Stomach (tissue), 9 donors: ENCODE measurements around the gene CGREF1. TPM values are rescaled to one million over a fixed set of nuclear protein-coding genes. Genes with fewer than 3 reads are reported as not detected.
A peak's percentile ranks its signal among the peaks of the same experiment; 100 is the strongest.

Source experiments
- DNase-seq, 2 donors: peaks; one replicate each; pipeline versions ENCODE4 v3.0.0 to v3.0.0-alpha.2; 2013 to 2019
- H3K27ac ChIP-seq, 5 donors: fragments of 200-600 bp in 4 of 5; sonication (generic) in 4 of 5; one replicate each; pipeline ENCODE4 v1.5.1; 2013 to 2019; ENCODE audit warnings: mild to moderate bottlenecking in 1 of 5, moderate library complexity in 1 of 5
- H3K27me3 ChIP-seq, 3 donors: fragments of 200-600 bp; sonication (generic); one replicate each; pipeline ENCODE4 v1.5.1; 2017 to 2019; ENCODE audit warnings: mixed run types in 1 of 3
- H3K36me3 ChIP-seq, 4 donors: fragments of 200-600 bp; sonication (generic); 1 replicate in 3 of 4; 2 replicates in 1 of 4; pipeline ENCODE4 v1.5.1; 2016 to 2019
- H3K4me1 ChIP-seq, 4 donors: fragments of 200-600 bp; sonication (generic); one replicate each; pipeline ENCODE4 v1.5.1; 2016 to 2019
- H3K4me3 ChIP-seq, 4 donors: fragments of 200-600 bp; sonication (generic) in 3 of 4; one replicate each; pipeline ENCODE4 v1.5.1; 2016 to 2019; ENCODE audit warnings: mild to moderate bottlenecking in 1 of 4
- H3K9me3 ChIP-seq, 4 donors: fragments of 200-600 bp; sonication (generic); one replicate each; pipeline ENCODE4 v1.5.1; 2016 to 2019
- EP300 ChIP-seq: sonication (generic); formaldehyde crosslinking; IDR thresholded peaks from one replicate; pipeline ENCODE4 v1.6.1; 2017; ENCODE audit warnings: antibody characterized with exemption
- POLR2A ChIP-seq, 4 donors: fragments of 450-650 bp; IDR thresholded peaks; one replicate each; pipeline ENCODE4 v1.6.1; 2016; ENCODE audit warnings: antibody characterized with exemption in 4 of 4, control low read depth in 2 of 4, mild to moderate bottlenecking in 1 of 4, moderate library complexity in 1 of 4
- POLR2AphosphoS5 ChIP-seq, 3 donors: sonication (generic); formaldehyde crosslinking; IDR thresholded peaks; one replicate each; pipeline ENCODE4 v1.6.1; 2016; ENCODE audit warnings: antibody characterized with exemption in 3 of 3
- WGBS, 5 donors: extraction: QIAGEN DNeasy Blood & Tissue Kit in 3 of 5; methylation state at CpG; one replicate each; pipeline versions ENCODE4 v1.1.5 to v1.1.7; 2013 to 2018; 5-methylcytosine and 5-hydroxymethylcytosine counted together
- intact Hi-C: fragments of 100-400 bp; cut with DNase I; formaldehyde crosslinking; loops from one replicate; pipeline ENCODE4 v1.15.1; 2023; ENCODE audit warnings: low total_unique reads
- polyA plus RNA-seq, 3 donors: library from polyadenylated mRNA; stranded (reverse); fragments of 200-250 nt; gene quantifications; one replicate each; pipeline ENCODE4 v1.2.3, GENCODE V29; 2013
- total RNA-seq, 5 donors: library from RNA; depleted of rRNA; stranded (reverse); fragments of >200 nt; gene quantifications; one replicate each; pipeline versions ENCODE4 v1.1.0 to v1.2.3, GENCODE V29; 2014 to 2016
- TF ChIP-seq, protein P1 (sequence below), 7 experiments: fragments of 450-650 bp in 4 of 7; fragments of 200-600 bp in 3 of 7; sonication (generic) in 3 of 7; IDR thresholded peaks; one replicate each; pipeline ENCODE4 v1.5.1; 2016 to 2019; ENCODE audit warnings: antibody characterized with exemption in 7 of 7, control low read depth in 2 of 7, mild to moderate bottlenecking in 1 of 7
- donor health status: healthy with polysubstance abuse.
- donor health status: Bipolar disorder and iron deficiency.
- donor health status: healthy.

CGREF1 gene
- total and polyA plus RNA-seq, 8 donors, result 1.4 to 4.1 (median 2.5) TPM; not detected in 2

DNA sequence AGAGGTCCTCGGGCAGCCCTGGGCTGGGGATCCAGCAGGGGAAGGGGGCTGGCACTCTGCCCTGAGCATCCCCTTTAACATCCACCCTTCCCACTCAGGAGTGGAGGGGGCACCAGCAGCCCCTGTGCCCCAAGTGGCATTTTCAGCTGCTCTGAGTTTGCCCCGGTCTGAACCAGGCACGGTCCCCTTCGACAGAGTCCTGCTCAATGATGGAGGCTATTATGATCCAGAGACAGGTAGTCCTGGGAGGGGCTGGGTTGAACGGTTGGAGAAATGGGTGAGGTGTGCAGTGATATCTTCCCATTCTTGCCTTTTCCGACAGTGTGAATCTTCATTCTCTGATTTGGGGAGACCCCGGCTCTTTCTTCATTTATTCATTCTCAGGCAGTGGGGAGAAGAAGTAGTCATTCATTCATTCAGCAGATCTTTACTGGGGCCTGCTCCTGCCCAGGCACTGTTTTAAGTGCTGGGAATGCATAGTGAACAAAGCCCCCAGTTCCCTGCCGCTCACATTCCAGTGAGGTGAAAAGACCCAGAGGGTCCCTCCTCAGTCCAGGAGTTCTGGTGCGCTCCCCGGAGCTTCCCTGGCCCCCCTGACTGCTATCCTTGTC, 33.8 kb downstream of the CGREF1 start:
- intact Hi-C loops, result loop anchor here (10.0 kb wide), 1 partner anchor 50 kb away; the partner anchor contains the start of gene TMEM214
- Histone ChIP-seq H3K9me3 (no peaks in the 10 kb centered on the region), H3K27me3 (no peaks in the 10 kb centered on the region), H3K4me3 (peak overlapping the region; percentile 63 to 79 (median 65)), H3K4me1 (peaks cover 41 to 80% (median 66%) of the 10 kb centered on the region in 4 donors), H3K27ac (peak overlapping the region; percentile 83 to 92 (median 89)), H3K36me3 (peaks cover 0 to 17% (median 6%) of the 10 kb centered on the region in 4 donors)
- WGBS, 5 donors, result 53 to 60% (median 55%) methylated on average over 10 of the region's 10 CpGs
- no peak for TF ChIP-seq EP300
- TF ChIP-seq, protein P1, sequence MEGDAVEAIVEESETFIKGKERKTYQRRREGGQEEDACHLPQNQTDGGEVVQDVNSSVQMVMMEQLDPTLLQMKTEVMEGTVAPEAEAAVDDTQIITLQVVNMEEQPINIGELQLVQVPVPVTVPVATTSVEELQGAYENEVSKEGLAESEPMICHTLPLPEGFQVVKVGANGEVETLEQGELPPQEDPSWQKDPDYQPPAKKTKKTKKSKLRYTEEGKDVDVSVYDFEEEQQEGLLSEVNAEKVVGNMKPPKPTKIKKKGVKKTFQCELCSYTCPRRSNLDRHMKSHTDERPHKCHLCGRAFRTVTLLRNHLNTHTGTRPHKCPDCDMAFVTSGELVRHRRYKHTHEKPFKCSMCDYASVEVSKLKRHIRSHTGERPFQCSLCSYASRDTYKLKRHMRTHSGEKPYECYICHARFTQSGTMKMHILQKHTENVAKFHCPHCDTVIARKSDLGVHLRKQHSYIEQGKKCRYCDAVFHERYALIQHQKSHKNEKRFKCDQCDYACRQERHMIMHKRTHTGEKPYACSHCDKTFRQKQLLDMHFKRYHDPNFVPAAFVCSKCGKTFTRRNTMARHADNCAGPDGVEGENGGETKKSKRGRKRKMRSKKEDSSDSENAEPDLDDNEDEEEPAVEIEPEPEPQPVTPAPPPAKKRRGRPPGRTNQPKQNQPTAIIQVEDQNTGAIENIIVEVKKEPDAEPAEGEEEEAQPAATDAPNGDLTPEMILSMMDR (IDR thresholded peaks at IDR 0.05), result peak in 1 of 7 experiments; percentile 18
- no peak for DNase-seq

DNA sequence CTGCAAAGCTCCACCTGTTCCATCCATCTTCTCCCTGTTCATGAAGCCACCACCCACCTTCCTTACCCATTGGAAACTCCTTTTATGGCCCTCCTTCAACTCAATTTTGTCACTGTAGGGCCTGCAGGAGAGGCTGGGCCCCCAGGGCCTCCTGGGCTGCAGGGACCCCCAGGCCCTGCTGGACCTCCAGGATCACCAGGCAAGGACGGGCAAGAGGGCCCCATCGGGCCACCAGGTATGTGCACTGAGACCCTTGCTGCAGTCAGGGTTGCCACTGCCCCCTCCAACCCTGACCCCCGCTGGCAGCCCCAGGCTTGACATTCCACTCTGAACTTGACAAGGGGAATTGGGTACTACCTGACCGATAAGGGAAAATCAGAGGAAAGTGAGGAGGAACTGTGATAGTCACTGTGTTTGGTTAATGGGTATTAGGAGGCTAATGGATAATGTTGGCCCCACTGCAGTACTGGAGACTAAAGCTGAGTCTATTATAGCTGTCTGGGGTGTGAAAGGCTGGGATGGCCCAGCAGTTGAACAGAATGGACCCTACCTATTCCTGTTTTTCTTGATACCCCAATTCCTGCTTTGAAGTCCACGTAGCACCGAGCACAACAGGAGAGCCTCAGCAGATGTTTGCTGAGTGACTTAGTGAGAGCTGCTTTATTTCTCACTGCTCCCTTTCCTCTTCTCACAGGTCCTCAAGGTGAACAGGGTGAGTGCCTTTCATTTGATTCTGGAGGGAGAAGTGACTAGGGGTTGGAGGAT, 34.4 kb downstream of the CGREF1 start:
- H3K36me3 ChIP-seq, result peaks cover 0 to 17% (median 6%) of the 10 kb centered on the region in 4 donors
- H3K9me3 ChIP-seq, result no peaks in the 10 kb centered on the region
- WGBS, 5 donors, result 71 to 90% (median 85%) methylated on average over 4 to 6 of the region's 6 CpGs
- H3K27me3 ChIP-seq, result no peaks in the 10 kb centered on the region
- peaks cover 41 to 87% (median 69%) of the 10 kb centered on the region in 4 donors for H3K4me1 ChIP-seq
- intact Hi-C loops, result loop anchor here (10.0 kb wide), 1 partner anchor 50 kb away; the partner anchor contains the start of gene TMEM214
- H3K27ac ChIP-seq, result no peak overlapping the region
- TF ChIP-seq, protein P1 (IDR thresholded peaks at IDR 0.05), result no peak
- TF ChIP-seq POLR2AphosphoS5 (IDR thresholded peaks at IDR 0.05) (no peak), EP300 (no peak), POLR2A (IDR thresholded peaks at IDR 0.05) (no peak)
- DNase-seq, result no peak
- H3K4me3 ChIP-seq, result no peak overlapping the region

DNA sequence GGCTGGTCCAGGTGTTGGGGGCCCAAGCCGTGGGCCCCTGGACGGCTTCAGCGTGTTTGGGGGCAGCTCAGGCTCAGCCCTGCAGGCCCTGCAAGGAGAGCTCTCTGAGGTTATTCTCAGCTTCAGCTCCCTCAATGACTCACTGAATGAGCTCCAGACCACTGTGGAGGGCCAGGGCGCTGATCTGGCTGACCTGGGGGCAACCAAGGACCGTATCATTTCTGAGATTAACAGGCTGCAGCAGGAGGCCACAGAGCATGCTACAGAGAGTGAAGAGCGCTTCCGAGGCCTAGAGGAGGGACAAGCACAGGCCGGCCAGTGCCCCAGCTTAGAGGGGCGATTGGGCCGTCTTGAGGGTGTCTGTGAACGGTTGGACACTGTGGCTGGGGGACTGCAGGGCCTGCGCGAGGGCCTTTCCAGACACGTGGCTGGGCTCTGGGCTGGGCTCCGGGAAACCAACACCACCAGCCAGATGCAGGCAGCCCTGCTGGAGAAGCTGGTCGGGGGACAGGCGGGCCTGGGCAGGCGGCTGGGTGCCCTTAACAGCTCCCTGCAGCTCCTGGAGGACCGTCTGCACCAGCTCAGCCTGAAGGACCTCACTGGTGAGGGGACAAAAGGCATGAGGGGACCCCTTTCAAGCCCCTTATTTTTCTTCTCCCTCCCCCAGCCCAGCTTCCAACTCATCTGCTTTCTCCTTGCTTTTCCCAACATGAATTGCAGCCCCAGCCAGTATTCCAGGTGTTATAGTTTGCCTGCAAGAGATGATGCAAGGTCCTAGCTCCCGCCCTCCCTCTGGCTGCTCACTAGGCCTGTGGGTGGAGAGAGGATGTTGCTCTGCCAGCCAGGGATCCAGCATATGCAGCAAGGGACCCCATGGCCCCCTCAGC, 35.3 kb downstream of the CGREF1 start:
- no peak for DNase-seq
- H3K36me3 ChIP-seq, result peaks cover 0 to 17% (median 6%) of the 10 kb centered on the region in 4 donors
- H3K9me3 ChIP-seq, result no peaks in the 10 kb centered on the region
- no peak for TF ChIP-seq POLR2A (IDR thresholded peaks at IDR 0.05)
- no peak for TF ChIP-seq POLR2AphosphoS5 (IDR thresholded peaks at IDR 0.05)
- no peak for TF ChIP-seq EP300
- TF ChIP-seq, protein P1 (IDR thresholded peaks at IDR 0.05), result no peak
- H3K27ac ChIP-seq, result no peak overlapping the region
- peaks cover 0 to 4% (median 0%) of the 10 kb centered on the region in 3 donors for H3K27me3 ChIP-seq
- peaks cover 41 to 87% (median 69%) of the 10 kb centered on the region in 4 donors for H3K4me1 ChIP-seq
- WGBS, 5 donors, result 71 to 88% (median 85%) methylated on average over 16 to 20 of the region's 20 CpGs
- intact Hi-C loops, result loop anchor here (10.0 kb wide), 1 partner anchor 49 kb away; the partner anchor contains the start of gene TMEM214
- H3K4me3 ChIP-seq, result no peak overlapping the region
